Neural cell (in vitro differentiated cells): Measurements from ENCODE around the gene RNASE11.

Source experiments
- CTCF ChIP-seq: fragments of 450-650 bp; IDR thresholded peaks from 2 replicates; pipeline ENCODE4 v1.5.1; 2014; ENCODE audit warnings: antibody characterized with exemption, mild to moderate bottlenecking, moderate library complexity; ENCODE audit not compliant: poor library complexity, severe bottlenecking
- EZH2 ChIP-seq: fragments of 200-600, 300-800 bp; shearing (Covaris generic), sonication (generic); IDR thresholded peaks from 2 replicates; pipeline ENCODE4 v1.6.1; 2014; ENCODE audit warnings: antibody characterized with exemption, low read length, borderline replicate concordance, mild to moderate bottlenecking; ENCODE audit not compliant: insufficient read depth, poor library complexity, severe bottlenecking
- POLR2AphosphoS5 ChIP-seq: IDR thresholded peaks from 2 replicates; pipeline ENCODE4 v1.6.1; 2012
- RAD21 ChIP-seq: fragments of 450-650 bp; conservative IDR thresholded peaks from 2 replicates; pipeline ENCODE4 v1.6.1; 2014; ENCODE audit warnings: antibody characterized with exemption, mild to moderate bottlenecking, moderate library complexity
- REST ChIP-seq: IDR thresholded peaks from 2 replicates; pipeline ENCODE4 v1.6.1; 2012; ENCODE audit warnings: borderline replicate concordance
- TAF1 ChIP-seq: IDR thresholded peaks from 2 replicates; pipeline ENCODE4 v1.6.1; 2012; ENCODE audit warnings: low read depth

DNA sequence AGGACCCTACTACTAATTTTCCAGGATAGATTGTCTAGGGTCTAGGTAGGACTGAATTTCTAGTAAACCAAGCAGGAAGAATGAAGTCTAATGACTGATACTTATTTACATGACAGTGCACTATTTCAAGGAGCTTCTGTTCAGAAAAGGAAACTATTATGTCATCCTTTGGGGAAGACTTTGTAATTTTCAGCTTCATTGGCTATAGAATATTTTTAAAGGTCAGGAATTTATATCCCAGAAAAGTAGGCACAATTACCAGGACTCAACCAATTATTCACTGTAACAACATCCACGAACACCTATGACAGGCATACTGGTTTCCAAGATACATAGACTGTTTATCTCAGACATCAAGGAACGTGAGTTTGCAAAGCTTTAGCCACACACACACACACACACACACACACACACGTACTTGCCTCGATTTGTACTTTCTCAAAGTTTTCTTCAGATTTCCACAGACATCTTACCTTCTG lies 30.5 kb upstream of the RNASE11 start:
- TF ChIP-seq POLR2AphosphoS5: no peak
- TF ChIP-seq RAD21: no peak
- TF ChIP-seq EZH2: no peak
- no peak for TF ChIP-seq CTCF
- no peak for TF ChIP-seq TAF1
- no peak for TF ChIP-seq REST
